HepG2 (cell line): ENCODE measurements around the gene POLR1D. TPM values are rescaled to one million over a fixed set of nuclear protein-coding genes. Genes with fewer than 3 reads are reported as not detected.
A peak's percentile ranks its signal among the peaks of the same experiment; 100 is the strongest.

Source experiments
- ARNT2 ChIP-seq: sonication (generic); formaldehyde crosslinking; IDR thresholded peaks from 2 replicates; pipeline ENCODE4 v1.8.0; 2022; ENCODE audit warnings: mild to moderate bottlenecking, low read depth, missing genetic modification reagents, moderate library complexity
- ATM ChIP-seq: fragments of 450-650 bp; IDR thresholded peaks from 2 replicates; pipeline ENCODE4 v1.7.1; 2017; ENCODE audit warnings: mild to moderate bottlenecking, borderline replicate concordance
- CERS6 ChIP-seq: sonication (generic); formaldehyde crosslinking; IDR thresholded peaks from 2 replicates; pipeline ENCODE4 v1.5.0; 2020; ENCODE audit warnings: missing genetic modification reagents
- HDAC6 ChIP-seq: fragments of 200-600 bp; sonication (generic); IDR thresholded peaks from 2 replicates; pipeline ENCODE4 v1.7.0; 2017; ENCODE audit warnings: mild to moderate bottlenecking, antibody characterized with exemption, low read length, low read depth
- LCORL ChIP-seq, 2 experiments: fragments of 450-650 bp in 1 of 2; sonication (generic) in 1 of 2; formaldehyde crosslinking in 1 of 2; IDR thresholded peaks; 2 replicates each; pipeline versions ENCODE4 v1.5.0 to v1.6.1; 2017 to 2020; ENCODE audit warnings: antibody characterized with exemption in 1 of 2, missing genetic modification reagents in 1 of 2
- MBD4 ChIP-seq: IDR thresholded peaks from 2 replicates; pipeline ENCODE4 v1.6.1; 2012; ENCODE audit warnings: low read length, inconsistent platforms, borderline replicate concordance
- NFE2L1 ChIP-seq: sonication (generic); formaldehyde crosslinking; IDR thresholded peaks from 2 replicates; pipeline ENCODE4 v1.4.0; 2020; ENCODE audit warnings: missing genetic modification reagents, mild to moderate bottlenecking, borderline replicate concordance
- NFIB ChIP-seq: sonication (generic); formaldehyde crosslinking; IDR thresholded peaks from 2 replicates; pipeline ENCODE4 v1.9.0; 2021; ENCODE audit warnings: missing genetic modification reagents, mild to moderate bottlenecking, borderline replicate concordance
- PAX8 ChIP-seq: sonication (generic); formaldehyde crosslinking; IDR thresholded peaks from 2 replicates; pipeline ENCODE4 v1.8.0; 2022; ENCODE audit warnings: mild to moderate bottlenecking, missing genetic modification reagents, borderline replicate concordance
- RFX5 ChIP-seq: IDR thresholded peaks from 2 replicates; pipeline ENCODE4 v1.6.1; 2011; ENCODE audit warnings: low read depth, low read length, improper control_type of control experiment
- SMAD9 ChIP-seq: sonication (generic); formaldehyde crosslinking; IDR thresholded peaks from 2 replicates; pipeline ENCODE4 v1.5.1; 2020; ENCODE audit warnings: mild to moderate bottlenecking, missing genetic modification reagents
- SRF ChIP-seq: IDR thresholded peaks from 2 replicates; pipeline ENCODE4 v1.6.1; 2011; ENCODE audit warnings: mild to moderate bottlenecking, low read depth, low read length, moderate library complexity
- TRIM24 ChIP-seq: sonication (generic); formaldehyde crosslinking; IDR thresholded peaks from 2 replicates; pipeline ENCODE4 v1.8.0; 2022; ENCODE audit warnings: mild to moderate bottlenecking, missing genetic modification reagents
- ZNF34 ChIP-seq: sonication (generic); formaldehyde crosslinking; IDR thresholded peaks from 2 replicates; pipeline ENCODE4 v1.4.0; 2020; ENCODE audit warnings: mild to moderate bottlenecking, missing genetic modification reagents, borderline replicate concordance
- ZNF432 ChIP-seq: sonication (generic); formaldehyde crosslinking; IDR thresholded peaks from 2 replicates; pipeline ENCODE4 v1.5.0; 2020; ENCODE audit warnings: missing genetic modification reagents, mild to moderate bottlenecking, borderline replicate concordance
- ZNF569 ChIP-seq: sonication (generic); formaldehyde crosslinking; IDR thresholded peaks from 2 replicates; pipeline ENCODE4 v1.5.0; 2020; ENCODE audit warnings: mild to moderate bottlenecking, missing genetic modification reagents, moderate library complexity, borderline replicate concordance
- ZNF678 ChIP-seq: sonication (generic); formaldehyde crosslinking; IDR thresholded peaks from 2 replicates; pipeline ENCODE4 v1.4.0; 2020; ENCODE audit warnings: mild to moderate bottlenecking, missing genetic modification reagents
- ZNF749 ChIP-seq: sonication (generic); formaldehyde crosslinking; IDR thresholded peaks from 2 replicates; pipeline ENCODE4 v1.8.0; 2022; ENCODE audit warnings: mild to moderate bottlenecking, missing genetic modification reagents, moderate library complexity, borderline replicate concordance
- polyA plus RNA-seq, 8 experiments: library from polyadenylated mRNA; depleted of rRNA in 3 of 8; stranded (reverse) in 7 of 8; unstranded in 1 of 8; fragments of >200 nt; fragmentation: Illumina TruSeq in 4 of 8; extraction: Trizol in 4 of 8; gene quantifications; 2 replicates each; pipeline versions ENCODE4 v1.2.1 to v1.2.3, GENCODE V29; 2011 to 2016; ENCODE audit warnings: low read depth in 4 of 8, missing spikeins in 1 of 8, mixed read lengths in 1 of 8; ENCODE audit not compliant: insufficient read depth in 1 of 8
- total RNA-seq, 5 experiments: library from RNA; depleted of rRNA; stranded (reverse); fragments of >200 nt; fragmentation: Illumina TruSeq; extraction: Trizol; gene quantifications; 2 replicates each; pipeline ENCODE4 v1.2.3, GENCODE V29; 2016; ENCODE audit warnings: low read depth in 1 of 5
- TF ChIP-seq, protein P1 (sequence below): sonication (generic); formaldehyde crosslinking; IDR thresholded peaks from 2 replicates; pipeline ENCODE4 v1.8.0; 2022; ENCODE audit warnings: missing genetic modification reagents, mild to moderate bottlenecking, borderline replicate concordance
- TF ChIP-seq, protein P2 (sequence below): sonication (generic); formaldehyde crosslinking; IDR thresholded peaks from 2 replicates; pipeline ENCODE4 v1.4.0; 2020; ENCODE audit warnings: missing genetic modification reagents, low read depth, mild to moderate bottlenecking, borderline replicate concordance
- TF ChIP-seq, protein P3 (sequence below): sonication (generic); formaldehyde crosslinking; IDR thresholded peaks from 2 replicates; pipeline ENCODE4 v1.5.0; 2020; ENCODE audit warnings: missing genetic modification reagents
- TF ChIP-seq, protein P4 (sequence below): sonication (generic); formaldehyde crosslinking; conservative IDR thresholded peaks from 2 replicates; pipeline ENCODE4 v1.4.0; 2020; ENCODE audit warnings: missing genetic modification reagents

Gene POLR1D
- total and polyA plus RNA-seq, 2 of the 13 experiments (the other 11 are each of a cell fraction or from before 2014, with no cell fraction given) = 183 to 490 TPM

- no peak for TF ChIP-seq ZNF749 (CRISPR knock-in tag)
- TF ChIP-seq, protein P1, sequence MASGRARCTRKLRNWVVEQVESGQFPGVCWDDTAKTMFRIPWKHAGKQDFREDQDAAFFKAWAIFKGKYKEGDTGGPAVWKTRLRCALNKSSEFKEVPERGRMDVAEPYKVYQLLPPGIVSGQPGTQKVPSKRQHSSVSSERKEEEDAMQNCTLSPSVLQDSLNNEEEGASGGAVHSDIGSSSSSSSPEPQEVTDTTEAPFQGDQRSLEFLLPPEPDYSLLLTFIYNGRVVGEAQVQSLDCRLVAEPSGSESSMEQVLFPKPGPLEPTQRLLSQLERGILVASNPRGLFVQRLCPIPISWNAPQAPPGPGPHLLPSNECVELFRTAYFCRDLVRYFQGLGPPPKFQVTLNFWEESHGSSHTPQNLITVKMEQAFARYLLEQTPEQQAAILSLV = no peak
- TF ChIP-seq LCORL (IDR thresholded peaks at IDR 0.05) = no peak
- no peak for TF ChIP-seq LCORL (CRISPR knock-in tag; IDR thresholded peaks at IDR 0.05)
- TF ChIP-seq, protein P2, sequence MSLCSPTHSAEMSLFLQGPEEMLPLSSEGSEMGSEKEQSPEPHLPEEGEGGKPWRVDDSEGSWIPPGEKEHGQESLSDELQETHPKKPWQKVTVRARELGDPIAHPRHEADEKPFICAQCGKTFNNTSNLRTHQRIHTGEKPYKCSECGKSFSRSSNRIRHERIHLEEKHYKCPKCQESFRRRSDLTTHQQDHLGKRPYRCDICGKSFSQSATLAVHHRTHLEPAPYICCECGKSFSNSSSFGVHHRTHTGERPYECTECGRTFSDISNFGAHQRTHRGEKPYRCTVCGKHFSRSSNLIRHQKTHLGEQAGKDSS = peak; percentile 25; the same call in 1 of the 2 replicates
- no peak for TF ChIP-seq NFIB (CRISPR knock-in tag)
- TF ChIP-seq SRF = no peak
- TF ChIP-seq, protein P3, sequence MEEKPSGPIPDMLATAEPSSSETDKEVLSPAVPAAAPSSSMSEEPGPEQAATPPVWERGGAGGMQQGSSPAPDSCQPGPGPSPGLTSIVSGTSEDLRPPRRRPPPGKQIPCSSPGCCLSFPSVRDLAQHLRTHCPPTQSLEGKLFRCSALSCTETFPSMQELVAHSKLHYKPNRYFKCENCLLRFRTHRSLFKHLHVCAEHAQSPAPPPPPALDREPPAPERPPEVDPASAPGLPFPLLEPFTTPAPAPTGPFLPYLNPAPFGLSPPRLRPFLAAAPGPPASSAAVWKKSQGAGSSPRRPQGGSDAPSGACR (CRISPR knock-in tag) = peak; percentile 17; the same call in 1 of the 2 replicates
- TF ChIP-seq ARNT2 = no peak
- TF ChIP-seq ATM = no peak
- no peak for TF ChIP-seq NFE2L1
- TF ChIP-seq ZNF569 (CRISPR knock-in tag) = no peak
- no peak for TF ChIP-seq HDAC6
- TF ChIP-seq TRIM24 (CRISPR knock-in tag) = no peak
- TF ChIP-seq PAX8 (CRISPR knock-in tag) = no peak
- no peak for TF ChIP-seq MBD4
- no peak for TF ChIP-seq CERS6 (CRISPR knock-in tag)
- TF ChIP-seq RFX5 = 0 out of 2 replicates have a peak, but pooled peaks have one; percentile 37
- no peak for TF ChIP-seq SMAD9 (CRISPR knock-in tag)
- TF ChIP-seq, protein P4, sequence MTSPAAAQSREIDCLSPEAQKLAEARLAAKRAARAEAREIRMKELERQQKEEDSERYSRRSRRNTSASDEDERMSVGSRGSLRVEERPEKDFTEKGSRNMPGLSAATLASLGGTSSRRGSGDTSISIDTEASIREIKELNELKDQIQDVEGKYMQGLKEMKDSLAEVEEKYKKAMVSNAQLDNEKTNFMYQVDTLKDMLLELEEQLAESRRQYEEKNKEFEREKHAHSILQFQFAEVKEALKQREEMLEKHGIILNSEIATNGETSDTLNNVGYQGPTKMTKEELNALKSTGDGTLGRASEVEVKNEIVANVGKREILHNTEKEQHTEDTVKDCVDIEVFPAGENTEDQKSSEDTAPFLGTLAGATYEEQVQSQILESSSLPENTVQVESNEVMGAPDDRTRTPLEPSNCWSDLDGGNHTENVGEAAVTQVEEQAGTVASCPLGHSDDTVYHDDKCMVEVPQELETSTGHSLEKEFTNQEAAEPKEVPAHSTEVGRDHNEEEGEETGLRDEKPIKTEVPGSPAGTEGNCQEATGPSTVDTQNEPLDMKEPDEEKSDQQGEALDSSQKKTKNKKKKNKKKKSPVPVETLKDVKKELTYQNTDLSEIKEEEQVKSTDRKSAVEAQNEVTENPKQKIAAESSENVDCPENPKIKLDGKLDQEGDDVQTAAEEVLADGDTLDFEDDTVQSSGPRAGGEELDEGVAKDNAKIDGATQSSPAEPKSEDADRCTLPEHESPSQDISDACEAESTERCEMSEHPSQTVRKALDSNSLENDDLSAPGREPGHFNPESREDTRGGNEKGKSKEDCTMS (CRISPR knock-in tag) = no peak
- no peak for TF ChIP-seq ZNF432 (CRISPR knock-in tag)
- TF ChIP-seq ZNF34 (CRISPR knock-in tag) = no peak
- TF ChIP-seq ZNF678 (CRISPR knock-in tag) = no peak
Observed at GRCh38 chr13:27620377-27621115, 1.1 kb upstream of the POLR1D start, which contains the start of gene LNX2 (continued).
